RWPE2 (cell line): ENCODE measurements around the gene CDC42BPG.

ENCODE experiments used
- ATAC-seq: fragments of 200-7000 bp; cut with Tn5 transposase; 3 replicates; pipeline ENCODE4 v1.9.1; 2021; ENCODE audit warnings: low read depth
- DNase-seq: peaks from one replicate; pipeline ENCODE4 v3.0.0-alpha.2; 2020; ENCODE audit warnings: low spot score
- H3K27ac ChIP-seq: fragments of 450-650 bp; 2 replicates; pipeline ENCODE4 v1.5.1; 2017; ENCODE audit warnings: mild to moderate bottlenecking; ENCODE audit not compliant: poor library complexity, severe bottlenecking
- H3K27me3 ChIP-seq: fragments of 250-450 bp; sonication (Bioruptor Pico); 2 replicates; pipeline ENCODE4 v1.5.1; 2021; ENCODE audit warnings: mild to moderate bottlenecking, moderate library complexity; ENCODE audit not compliant: insufficient read depth, poor library complexity, severe bottlenecking
- H3K36me3 ChIP-seq: fragments of 250-450 bp; sonication (Bioruptor Pico); 2 replicates; pipeline ENCODE4 v1.5.1; 2020; ENCODE audit warnings: low read depth, mild to moderate bottlenecking, moderate library complexity
- H3K4me1 ChIP-seq: fragments of 250-450 bp; sonication (Bioruptor Pico); 2 replicates; pipeline ENCODE4 v1.5.1; 2021; ENCODE audit warnings: mild to moderate bottlenecking, moderate library complexity; ENCODE audit not compliant: insufficient read depth, poor library complexity, severe bottlenecking
- H3K4me3 ChIP-seq: fragments of 250-450 bp; sonication (Bioruptor Pico); 2 replicates; pipeline ENCODE4 v1.5.1; 2021; ENCODE audit warnings: mild to moderate bottlenecking, moderate library complexity; ENCODE audit not compliant: severe bottlenecking
- H3K9me3 ChIP-seq: fragments of 250-450 bp; sonication (Bioruptor Pico); 2 replicates; pipeline ENCODE4 v1.5.1; 2021; ENCODE audit warnings: mild to moderate bottlenecking, moderate library complexity; ENCODE audit not compliant: severe bottlenecking
- TF ChIP-seq, protein P1 (sequence below): fragments of 450-650 bp; IDR thresholded peaks from one replicate; pipeline ENCODE4 v1.5.1; 2017; ENCODE audit warnings: mild to moderate bottlenecking, moderate library complexity; ENCODE audit not compliant: poor library complexity, severe bottlenecking

The CDC42BPG gene

DNA sequence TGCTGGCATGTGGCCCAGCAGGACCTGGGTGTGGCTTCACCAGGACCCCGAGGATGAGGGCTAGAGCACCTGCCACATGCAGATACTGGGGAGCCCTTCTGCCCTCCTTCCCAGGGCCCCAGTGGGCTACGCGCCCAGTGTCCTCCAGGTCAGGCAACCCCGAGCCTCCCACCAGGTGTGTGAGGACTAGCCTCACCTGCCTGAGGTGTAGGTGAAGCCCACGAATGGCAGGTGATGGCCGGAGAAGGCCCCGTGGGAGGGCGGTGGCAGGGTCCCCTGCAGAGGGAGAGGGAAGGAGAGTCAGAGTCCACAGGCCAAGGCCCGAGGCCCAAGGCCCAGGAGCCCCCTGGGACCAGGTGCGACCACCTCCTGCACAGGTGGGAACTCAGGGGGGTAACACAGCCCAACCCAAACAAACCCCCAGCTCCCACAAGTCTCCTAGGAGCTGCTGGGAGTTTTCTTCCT is 6.5 kb downstream of the CDC42BPG start:
- H3K36me3 ChIP-seq, result peaks cover 65% of the 10 kb centered on the region
- no peak for ATAC-seq

DNA sequence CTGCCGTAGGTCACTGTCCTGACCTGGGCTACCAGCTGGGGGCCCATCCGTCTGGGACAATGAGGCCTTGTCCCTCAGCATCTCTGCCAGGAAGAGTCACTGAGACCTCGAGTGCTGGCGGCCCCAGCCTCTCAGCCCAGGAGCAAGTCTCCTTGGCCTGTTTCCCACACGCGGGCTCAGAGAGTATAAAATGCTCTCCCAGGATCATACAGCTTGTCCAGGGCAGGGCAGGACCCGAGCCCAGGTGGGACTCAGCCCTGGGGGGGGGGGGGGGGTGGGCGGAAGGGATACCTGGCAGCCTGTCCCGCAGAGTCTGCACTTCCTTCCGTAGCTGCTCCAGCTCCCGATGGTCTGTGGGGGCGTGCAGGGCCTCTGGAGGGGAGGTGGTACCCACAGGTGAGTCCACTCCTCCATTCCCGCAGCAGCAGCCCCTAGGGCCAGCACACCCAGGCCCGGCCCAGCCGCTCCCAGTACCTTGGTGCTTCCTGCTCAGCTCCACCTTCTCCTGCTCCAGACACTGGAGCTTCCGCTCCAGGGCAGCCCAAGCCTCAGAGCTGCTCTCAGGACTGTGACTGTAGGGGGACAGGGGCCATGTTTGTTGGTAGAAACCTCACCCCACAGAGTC is 7.9 kb downstream of the CDC42BPG start:
- H3K27ac ChIP-seq, result peak overlapping the region; percentile 46
- ATAC-seq (no peak), DNase-seq (no peak)
- H3K4me1 ChIP-seq, result peaks cover 11% of the 10 kb centered on the region
- no peak overlapping the region for H3K4me3 ChIP-seq
- TF ChIP-seq, protein P1, sequence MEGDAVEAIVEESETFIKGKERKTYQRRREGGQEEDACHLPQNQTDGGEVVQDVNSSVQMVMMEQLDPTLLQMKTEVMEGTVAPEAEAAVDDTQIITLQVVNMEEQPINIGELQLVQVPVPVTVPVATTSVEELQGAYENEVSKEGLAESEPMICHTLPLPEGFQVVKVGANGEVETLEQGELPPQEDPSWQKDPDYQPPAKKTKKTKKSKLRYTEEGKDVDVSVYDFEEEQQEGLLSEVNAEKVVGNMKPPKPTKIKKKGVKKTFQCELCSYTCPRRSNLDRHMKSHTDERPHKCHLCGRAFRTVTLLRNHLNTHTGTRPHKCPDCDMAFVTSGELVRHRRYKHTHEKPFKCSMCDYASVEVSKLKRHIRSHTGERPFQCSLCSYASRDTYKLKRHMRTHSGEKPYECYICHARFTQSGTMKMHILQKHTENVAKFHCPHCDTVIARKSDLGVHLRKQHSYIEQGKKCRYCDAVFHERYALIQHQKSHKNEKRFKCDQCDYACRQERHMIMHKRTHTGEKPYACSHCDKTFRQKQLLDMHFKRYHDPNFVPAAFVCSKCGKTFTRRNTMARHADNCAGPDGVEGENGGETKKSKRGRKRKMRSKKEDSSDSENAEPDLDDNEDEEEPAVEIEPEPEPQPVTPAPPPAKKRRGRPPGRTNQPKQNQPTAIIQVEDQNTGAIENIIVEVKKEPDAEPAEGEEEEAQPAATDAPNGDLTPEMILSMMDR, result no peak
- H3K36me3 ChIP-seq, result peaks cover 74% of the 10 kb centered on the region
- H3K9me3 ChIP-seq, result no peaks in the 10 kb centered on the region
- H3K27me3 ChIP-seq, result no peaks in the 10 kb centered on the region

More for the DNA sequence above, 6.5 kb downstream of the CDC42BPG start:
- Histone ChIP-seq H3K27me3 (no peaks in the 10 kb centered on the region), H3K4me1 (peaks cover 24% of the 10 kb centered on the region), H3K27ac (no peak overlapping the region), H3K4me3 (no peak overlapping the region), H3K9me3 (no peaks in the 10 kb centered on the region)
- TF ChIP-seq, protein P1, result no peak
- DNase-seq, result no peak

DNA sequence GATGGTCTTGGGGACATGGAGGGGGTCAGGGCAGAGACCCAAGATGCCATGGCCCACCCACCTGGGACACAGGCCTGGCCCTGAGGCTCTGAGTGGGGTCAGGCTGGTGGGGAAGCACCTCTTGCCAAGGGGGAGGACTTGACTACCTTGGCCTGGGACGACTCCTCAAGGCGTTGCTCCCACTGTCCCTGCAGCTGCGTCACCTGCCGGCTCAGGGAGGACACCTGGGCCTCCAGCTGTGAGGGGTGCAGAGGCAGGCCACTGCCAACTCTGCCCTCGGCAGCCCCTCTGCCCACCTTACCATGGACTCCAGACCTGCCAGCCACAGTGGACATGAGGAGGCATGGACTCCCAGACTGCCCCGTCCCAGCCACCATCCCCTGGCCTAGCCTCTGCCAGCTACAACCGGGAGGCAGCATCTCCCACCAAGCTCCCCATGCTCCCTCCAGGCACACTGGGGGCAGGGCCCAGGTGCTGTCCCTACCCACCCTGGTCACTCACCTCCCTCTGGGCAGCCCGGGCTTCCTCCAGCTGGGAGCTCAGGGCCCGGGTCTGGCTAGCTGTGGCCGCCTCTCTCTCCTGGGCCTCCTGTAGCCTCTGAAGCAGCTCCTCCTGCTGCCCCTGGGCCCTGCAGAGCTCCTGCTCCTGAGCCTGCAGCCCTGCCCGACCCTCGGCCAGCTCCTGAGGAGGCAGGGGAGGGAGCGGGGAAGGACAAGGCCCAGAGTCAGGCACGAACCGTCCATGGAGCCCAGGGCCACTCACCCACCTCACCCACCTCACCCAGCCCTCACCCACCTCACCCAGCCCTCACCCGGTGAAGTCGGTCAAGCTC is 8.6 kb downstream of the CDC42BPG start:
- TF ChIP-seq, protein P1, result no peak
- DNase-seq (no peak), ATAC-seq (peak; percentile 31)
- Histone ChIP-seq H3K4me1 (peaks cover 11% of the 10 kb centered on the region), H3K36me3 (peaks cover 76% of the 10 kb centered on the region), H3K9me3 (no peaks in the 10 kb centered on the region), H3K27ac (peak overlapping the region; percentile 46), H3K4me3 (no peak overlapping the region), H3K27me3 (no peaks in the 10 kb centered on the region)

DNA sequence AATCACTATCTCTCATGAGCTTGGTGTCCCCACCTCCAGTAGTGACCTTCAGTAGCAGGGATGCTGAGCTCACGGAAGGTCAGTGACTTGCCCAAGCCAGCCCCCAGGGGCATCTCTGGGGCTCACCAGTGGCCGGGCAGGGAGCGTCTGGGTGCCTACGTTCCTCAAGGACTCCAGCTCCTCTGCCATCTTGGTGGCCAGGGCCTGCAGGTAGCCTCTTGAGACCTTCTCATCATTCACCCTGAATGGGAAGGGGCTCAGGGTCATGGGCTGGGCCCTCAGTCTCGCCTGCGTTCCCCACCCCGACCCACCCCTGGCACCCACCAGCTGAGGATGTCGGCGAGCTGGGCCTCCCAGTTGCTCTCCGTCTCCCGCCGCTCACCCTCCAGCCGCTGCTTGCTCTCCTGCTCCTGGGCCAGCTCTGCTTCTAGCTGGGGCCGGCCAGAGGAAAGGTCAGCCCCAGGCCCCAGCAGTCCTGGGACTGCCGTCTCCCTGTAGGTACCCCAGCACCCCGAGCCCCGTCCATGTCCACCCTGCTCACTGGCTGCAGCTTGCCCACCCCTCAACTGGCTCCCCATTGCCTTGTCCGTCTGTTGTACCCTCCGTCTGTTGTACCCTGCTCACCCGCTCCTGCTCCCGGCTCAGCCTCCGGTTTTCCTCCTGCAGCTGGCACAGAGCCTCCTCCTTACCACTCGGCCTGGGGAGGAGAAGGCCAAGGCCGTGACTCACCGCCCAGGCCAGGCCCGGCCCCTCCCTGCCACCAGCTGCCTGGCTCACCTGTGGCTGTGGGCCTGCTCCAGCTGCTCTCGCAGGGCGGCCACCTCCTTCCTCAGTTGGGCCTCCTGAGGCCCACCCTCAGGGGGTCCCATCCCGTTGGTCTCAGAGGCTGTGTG is 9.5 kb downstream of the CDC42BPG start:
- H3K9me3 ChIP-seq, result no peaks in the 10 kb centered on the region
- H3K4me1 ChIP-seq, result peaks cover 11% of the 10 kb centered on the region
- H3K4me3 ChIP-seq, result no peak overlapping the region
- peak overlapping the region; percentile 46 for H3K27ac ChIP-seq
- TF ChIP-seq, protein P1, result no peak
- peak; percentile 96 for ATAC-seq
- H3K27me3 ChIP-seq, result no peaks in the 10 kb centered on the region
- DNase-seq, result peak; percentile 92
- H3K36me3 ChIP-seq, result peaks cover 78% of the 10 kb centered on the region
